ENCODE results near the gene ARAP1.

ARAP1 gene

GRCh38 chr11:72781313-72782080 lies 29.3 kb upstream of the ARAP1 start:
- DNase-seq = peak; percentile 68
- H3K9me3 Mint-ChIP-seq = no peaks in the 10 kb centered on the region
- TF ChIP-seq CTCF (IDR thresholded peaks at IDR 0.05) = no peak
- no peak overlapping the region for H3K27ac Mint-ChIP-seq
- H3K36me3 Mint-ChIP-seq (ENCODE audit: low read depth) = no peaks in the 10 kb centered on the region
- H3K4me1 Mint-ChIP-seq = peaks cover 56% of the 10 kb centered on the region
- peak overlapping the region; percentile 82 for H3K4me3 Mint-ChIP-seq
- H3K27me3 Mint-ChIP-seq (ENCODE audit: low read depth, poor library complexity) = peaks cover 37% of the 10 kb centered on the region

GRCh38 chr11:72781063-72781312 lies 28.8 kb upstream of the ARAP1 start:
- TF ChIP-seq CTCF (IDR thresholded peaks at IDR 0.05) = no peak
- Mint-ChIP-seq H3K4me3 (peak overlapping the region; percentile 72), H3K27ac (no peak overlapping the region), H3K36me3 (ENCODE audit: low read depth) (no peaks in the 10 kb centered on the region), H3K9me3 (no peaks in the 10 kb centered on the region), H3K4me1 (peaks cover 60% of the 10 kb centered on the region), H3K27me3 (ENCODE audit: low read depth, poor library complexity) (peaks cover 37% of the 10 kb centered on the region)
- no peak for DNase-seq

GRCh38 chr11:72780296-72781062 lies 28.3 kb upstream of the ARAP1 start:
- Mint-ChIP-seq H3K36me3 (ENCODE audit: low read depth) (no peaks in the 10 kb centered on the region), H3K9me3 (no peaks in the 10 kb centered on the region), H3K27ac (no peak overlapping the region), H3K27me3 (ENCODE audit: low read depth, poor library complexity) (peaks cover 37% of the 10 kb centered on the region), H3K4me1 (peaks cover 62% of the 10 kb centered on the region), H3K4me3 (peak overlapping the region; percentile 72)
- no peak for DNase-seq
- TF ChIP-seq CTCF (IDR thresholded peaks at IDR 0.05) = no peak

- H3K4me3 Mint-ChIP-seq = peak overlapping the region; percentile 72
These were observed 27.4 kb upstream of the ARAP1 start for GRCh38 chr11:72779495-72780128.

More at GRCh38 chr11:72779495-72780128, 27.4 kb upstream of the ARAP1 start:
- DNase-seq = no peak
- Mint-ChIP-seq H3K9me3 (no peaks in the 10 kb centered on the region), H3K27me3 (ENCODE audit: low read depth, poor library complexity) (peaks cover 37% of the 10 kb centered on the region), H3K27ac (peak overlapping the region; percentile 2), H3K4me1 (peaks cover 70% of the 10 kb centered on the region), H3K36me3 (ENCODE audit: low read depth) (no peaks in the 10 kb centered on the region)
- no peak for TF ChIP-seq CTCF (IDR thresholded peaks at IDR 0.05)

All from nephron progenitor cell (in vitro differentiated cells).